GM12864 (cell line): ENCODE measurements around the gene BTBD9.

Experiments used
- DNase-seq: peaks from one replicate; pipeline ENCODE4 v3.0.0-alpha.2; 2011; ENCODE audit warnings: low read depth
- H3K4me3 ChIP-seq: 2 replicates; pipeline ENCODE4 v1.5.1; 2011; ENCODE audit warnings: mild to moderate bottlenecking, low read depth, low read length, control low read depth
- TF ChIP-seq, protein P1 (sequence below): IDR thresholded peaks from 2 replicates; pipeline ENCODE4 v1.5.1; 2011; ENCODE audit warnings: low read depth, mild to moderate bottlenecking, moderate library complexity, low read length, control low read depth, inconsistent platforms; ENCODE audit errors: missing control alignments

BTBD9 gene

DNA sequence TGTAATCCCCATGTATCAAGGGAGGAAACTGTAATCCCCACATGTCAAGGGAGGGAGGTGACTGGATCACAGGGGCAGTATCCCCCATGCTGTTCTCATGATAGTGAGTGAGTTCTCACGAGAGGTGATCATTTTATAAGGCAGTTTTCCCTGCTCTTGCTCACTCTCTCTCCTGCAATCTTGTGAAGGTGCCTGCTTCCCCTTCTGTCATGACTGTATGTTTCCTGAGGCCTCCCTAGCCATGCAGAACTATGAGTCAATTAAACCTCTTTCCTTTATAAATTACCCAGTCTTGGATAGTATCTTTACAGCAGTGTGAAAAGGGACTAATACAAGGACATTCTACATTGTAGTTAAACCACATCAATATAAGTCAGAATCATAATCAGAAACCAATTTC is 112.4 kb downstream of the BTBD9 start:
- H3K4me3 ChIP-seq: no peak overlapping the region
- DNase-seq: no peak
- TF ChIP-seq, protein P1, sequence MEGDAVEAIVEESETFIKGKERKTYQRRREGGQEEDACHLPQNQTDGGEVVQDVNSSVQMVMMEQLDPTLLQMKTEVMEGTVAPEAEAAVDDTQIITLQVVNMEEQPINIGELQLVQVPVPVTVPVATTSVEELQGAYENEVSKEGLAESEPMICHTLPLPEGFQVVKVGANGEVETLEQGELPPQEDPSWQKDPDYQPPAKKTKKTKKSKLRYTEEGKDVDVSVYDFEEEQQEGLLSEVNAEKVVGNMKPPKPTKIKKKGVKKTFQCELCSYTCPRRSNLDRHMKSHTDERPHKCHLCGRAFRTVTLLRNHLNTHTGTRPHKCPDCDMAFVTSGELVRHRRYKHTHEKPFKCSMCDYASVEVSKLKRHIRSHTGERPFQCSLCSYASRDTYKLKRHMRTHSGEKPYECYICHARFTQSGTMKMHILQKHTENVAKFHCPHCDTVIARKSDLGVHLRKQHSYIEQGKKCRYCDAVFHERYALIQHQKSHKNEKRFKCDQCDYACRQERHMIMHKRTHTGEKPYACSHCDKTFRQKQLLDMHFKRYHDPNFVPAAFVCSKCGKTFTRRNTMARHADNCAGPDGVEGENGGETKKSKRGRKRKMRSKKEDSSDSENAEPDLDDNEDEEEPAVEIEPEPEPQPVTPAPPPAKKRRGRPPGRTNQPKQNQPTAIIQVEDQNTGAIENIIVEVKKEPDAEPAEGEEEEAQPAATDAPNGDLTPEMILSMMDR: no peak

DNA sequence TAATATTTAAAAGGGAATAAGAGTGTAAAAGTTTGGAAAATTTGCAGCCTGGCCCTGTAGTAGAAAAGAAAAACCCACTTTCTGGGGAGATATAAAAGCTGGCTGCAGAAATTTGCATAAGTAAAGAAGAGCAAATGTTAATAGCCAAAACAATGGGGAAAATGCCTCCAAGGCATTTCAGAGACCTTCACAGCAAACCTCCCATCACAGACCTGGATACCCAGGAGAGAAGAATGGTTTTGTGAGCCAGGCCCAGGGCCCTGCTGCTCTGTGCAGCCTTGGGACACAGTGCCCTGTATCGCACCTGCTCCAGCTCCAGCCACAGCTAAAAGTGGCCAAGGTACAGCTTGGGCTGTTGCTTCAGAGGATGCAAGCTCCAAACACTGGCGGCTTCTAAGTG is 113.8 kb downstream of the BTBD9 start:
- TF ChIP-seq, protein P1: no peak
- no peak for DNase-seq
- no peak overlapping the region for H3K4me3 ChIP-seq

GRCh38 chr6:38524436-38525145 is 115.1 kb downstream of the BTBD9 start:
- no peak overlapping the region for H3K4me3 ChIP-seq
- TF ChIP-seq, protein P1: no peak
- no peak for DNase-seq

DNA sequence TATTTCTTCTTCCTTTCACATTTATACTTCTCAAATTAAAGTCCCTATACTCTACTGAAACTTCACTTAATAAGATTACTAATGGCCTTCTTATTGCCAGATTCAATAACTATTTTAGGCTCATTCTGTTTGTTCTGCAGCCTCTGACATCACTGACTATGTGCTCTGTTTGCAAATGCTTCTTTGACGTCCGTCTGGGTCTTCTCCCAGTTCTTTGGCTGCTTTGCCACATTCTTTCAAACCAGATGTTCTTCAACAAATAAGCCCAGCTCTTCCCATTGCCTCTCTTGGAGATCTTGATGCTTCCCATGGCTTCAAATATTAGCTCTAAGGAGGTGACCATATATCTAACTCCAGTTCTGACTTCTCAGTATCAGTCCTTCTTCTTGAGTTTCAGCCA is 117.4 kb downstream of the BTBD9 start:
- TF ChIP-seq, protein P1: no peak
- H3K4me3 ChIP-seq: no peak overlapping the region
- no peak for DNase-seq

DNA sequence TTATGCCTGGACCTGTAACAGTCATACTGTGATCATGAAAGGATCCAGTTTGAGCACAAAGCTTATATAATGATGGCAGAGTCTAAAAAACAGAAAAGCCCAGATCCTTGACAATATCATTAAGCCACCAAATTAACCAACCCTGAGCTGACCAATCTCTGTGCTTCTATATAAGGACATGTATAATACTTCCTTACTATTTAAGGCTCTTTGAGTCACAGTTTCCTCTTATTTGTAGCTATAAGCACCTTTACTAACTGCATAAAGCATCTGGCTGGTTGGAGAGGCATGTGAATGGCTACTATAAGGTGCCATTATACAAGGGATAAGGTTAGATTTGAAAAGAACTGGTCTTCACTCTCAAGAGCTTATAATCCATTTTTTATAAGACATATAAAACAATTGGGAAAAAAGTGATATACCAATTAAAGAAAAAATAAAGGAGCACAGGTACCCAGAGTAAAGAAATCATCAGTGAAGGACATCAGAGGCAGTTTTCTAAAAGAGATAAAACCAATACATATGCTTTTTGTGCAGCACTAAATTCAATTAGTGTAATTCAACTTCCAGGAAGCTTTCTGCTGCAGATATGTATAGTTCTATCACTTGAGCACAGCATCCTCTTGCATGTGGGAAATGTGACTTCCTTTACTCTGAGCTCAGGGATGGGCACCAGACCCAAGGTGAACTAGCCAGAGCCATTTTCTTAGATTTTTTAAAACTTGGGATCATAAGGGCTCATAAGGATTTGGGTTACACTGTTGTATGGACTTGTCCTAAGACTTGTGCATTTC is 121.0 kb downstream of the BTBD9 start:
- no peak overlapping the region for H3K4me3 ChIP-seq
- no peak for DNase-seq
- TF ChIP-seq, protein P1: no peak

DNA sequence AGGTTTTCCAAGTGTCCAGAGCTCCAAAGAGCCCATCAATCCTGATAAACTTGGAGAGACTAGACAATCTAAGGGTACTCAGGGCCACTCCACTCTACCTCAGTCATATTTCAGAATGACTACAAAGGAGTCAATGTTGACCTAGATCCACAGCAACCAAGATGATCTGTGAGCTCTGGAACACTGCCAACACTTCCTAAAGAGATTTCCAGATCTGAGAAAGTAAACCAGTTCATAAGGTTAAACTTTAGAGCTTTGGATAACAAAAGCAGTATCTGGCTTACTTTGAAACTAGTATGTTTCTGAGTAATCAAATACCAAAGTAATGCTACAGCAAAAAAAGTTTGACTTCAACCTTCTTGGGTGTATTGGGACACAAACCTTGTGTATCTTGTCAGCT is 122.7 kb downstream of the BTBD9 start:
- no peak overlapping the region for H3K4me3 ChIP-seq
- TF ChIP-seq, protein P1: no peak
- no peak for DNase-seq
